Measurements from ENCODE around the gene KRTAP16-1.

KRTAP16-1 gene

DNA sequence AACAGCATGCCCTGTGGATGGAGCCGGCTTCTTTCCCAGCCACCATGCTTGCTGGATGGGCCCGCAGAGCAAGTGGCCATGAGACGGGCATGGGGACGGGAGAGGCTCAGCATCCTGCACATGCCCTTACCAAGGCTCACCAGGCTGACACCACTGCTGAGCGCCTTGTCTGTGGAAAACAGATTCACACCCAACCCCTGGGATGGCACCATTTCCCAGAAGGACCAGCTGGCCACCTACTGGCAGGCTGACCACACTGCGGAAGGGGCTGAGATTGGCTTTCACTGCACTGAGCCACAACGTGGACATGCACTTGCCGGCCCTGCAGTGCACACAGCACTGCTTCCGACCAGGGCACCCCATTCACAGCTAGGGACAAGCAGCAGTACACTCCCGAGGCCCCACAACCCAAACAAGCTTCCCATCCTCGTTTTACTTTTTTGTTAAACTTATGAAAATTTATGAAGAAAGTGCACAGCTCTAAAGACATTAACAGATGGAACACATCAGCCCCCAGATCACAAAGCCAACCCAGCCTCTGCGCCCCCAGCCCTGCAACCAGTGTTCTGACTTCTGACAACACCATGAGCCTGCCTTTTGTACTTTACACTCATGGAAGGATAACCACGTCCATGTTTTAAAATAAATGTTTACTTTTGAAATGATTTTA lies 20.3 kb upstream of the KRTAP16-1 start:
- DNase-seq (ENCODE audit: low read depth in 3 of 3), result no peak

DNA sequence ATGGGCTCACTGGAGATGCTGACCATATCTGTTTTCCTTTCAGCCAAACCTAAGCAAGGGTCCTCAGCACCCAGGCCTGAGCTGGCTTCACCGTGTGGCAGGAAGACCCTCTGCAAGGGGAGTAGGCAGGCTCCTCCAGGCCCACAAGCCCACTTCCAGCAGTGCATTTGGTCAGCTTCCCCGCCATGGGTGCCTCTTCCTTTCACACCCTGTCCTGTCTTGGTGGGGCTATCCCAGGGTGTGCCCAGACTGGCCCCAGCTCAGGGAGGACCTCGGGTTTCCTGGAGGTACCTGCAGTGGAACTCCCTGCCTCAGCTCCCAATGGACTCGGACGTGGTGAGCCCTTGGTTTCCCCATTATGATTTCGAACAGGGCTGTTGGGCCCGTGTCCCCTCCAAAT lies 19.1 kb upstream of the KRTAP16-1 start:
- DNase-seq (ENCODE audit: low read depth in 3 of 3), result no peak

DNA sequence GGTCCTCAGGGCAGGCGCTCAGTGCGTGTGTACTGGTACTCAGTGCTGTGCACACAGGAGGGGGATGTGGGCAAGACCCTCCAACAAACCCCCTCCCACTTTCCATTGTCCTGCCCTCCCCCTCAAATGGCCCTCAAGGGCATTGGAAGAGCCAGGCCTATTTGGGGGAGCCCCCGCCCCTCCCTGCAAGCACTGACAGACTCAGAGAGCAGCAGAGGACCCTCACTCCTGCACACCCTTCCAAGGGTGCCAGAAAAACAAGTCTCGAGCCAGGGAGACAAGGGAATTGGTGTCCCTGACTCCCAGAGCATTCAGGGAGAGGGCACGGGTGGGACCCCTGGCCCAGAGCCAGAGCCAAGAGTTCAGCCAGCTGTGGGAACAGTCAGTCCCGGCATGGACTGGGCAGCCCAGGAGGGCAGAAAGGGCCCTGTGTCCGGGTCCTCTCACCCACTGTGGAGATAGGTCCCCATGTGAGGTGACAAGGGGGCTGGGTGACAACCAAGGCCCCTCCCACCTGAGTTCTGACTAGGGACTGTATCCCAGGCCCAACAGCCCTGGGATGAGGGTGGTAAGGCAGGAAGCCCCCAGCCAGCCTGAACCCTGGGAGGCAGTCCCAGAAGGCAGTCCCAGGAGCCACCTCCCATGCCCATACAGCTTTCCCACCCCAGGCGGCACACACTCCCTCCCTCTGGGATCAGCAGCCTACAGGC lies 18.5 kb upstream of the KRTAP16-1 start:
- no peak for DNase-seq (ENCODE audit: low read depth in 3 of 3)

DNA sequence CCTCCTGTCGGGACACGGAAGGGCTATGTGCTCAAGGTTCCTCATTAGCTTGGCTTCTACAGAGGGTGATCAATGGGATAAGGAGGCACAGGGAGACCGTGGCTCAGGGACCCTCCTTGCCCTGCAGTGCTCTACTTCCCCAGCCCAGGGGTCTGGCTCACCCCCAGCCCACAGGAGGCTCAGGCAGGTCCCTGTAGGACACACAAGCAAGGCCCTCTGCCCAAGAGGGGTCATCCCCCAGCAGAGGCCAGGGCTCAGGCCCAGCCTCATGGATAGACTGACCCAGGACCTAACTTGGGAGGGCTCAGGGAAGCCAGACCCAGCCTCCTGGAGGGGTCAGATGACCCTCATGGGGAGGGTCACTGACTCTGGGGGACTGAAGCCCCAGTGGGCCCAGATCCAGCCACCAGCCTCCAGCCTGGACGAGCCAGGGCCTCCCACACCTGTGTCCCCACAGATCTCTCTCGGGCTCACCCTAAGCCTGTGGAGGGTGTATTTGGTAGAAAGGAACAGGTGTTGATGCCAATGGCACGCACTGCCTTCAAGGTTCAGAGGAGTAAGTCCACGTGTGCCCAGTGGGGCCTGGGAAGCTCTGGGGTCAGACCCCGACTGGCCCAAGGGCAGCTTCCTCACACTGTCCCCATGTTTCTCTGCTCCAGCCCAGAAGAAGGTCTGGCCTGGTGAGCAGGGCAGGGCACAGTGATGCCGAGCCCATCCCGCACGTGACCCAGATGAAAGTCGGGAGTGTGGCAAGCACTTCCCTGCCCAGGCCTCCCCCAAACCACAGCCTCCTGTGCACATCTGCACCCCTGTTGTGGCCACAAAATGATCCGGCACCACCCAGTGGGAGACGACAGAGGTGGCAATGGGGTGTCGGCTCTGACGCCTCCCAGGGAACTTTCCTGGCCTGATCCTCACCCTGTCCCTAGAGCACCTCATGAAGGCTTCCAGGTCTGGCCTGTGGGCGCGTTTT lies 17.4 kb upstream of the KRTAP16-1 start:
- no peak for DNase-seq (ENCODE audit: low read depth in 3 of 3)

DNA sequence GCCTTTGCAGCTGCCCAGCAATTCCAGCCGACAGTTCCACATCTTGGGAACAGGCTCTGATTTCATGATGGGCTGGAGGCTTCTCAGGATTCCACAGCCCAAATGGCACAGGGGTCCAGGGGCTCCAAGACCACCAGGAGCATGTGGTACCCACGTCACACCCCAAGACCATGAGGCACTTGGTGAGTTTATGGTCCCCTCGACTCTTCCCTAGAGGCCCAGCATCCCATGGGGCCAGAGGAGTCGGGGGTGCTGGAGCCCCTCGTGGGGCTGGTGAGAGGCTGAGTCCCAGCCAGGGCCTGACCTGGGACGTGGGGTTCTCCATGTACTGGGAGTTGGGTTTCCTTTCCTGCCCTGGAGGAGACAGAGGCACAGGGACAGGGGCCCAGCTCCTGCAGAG lies 16.5 kb upstream of the KRTAP16-1 start:
- DNase-seq (ENCODE audit: low read depth in 3 of 3), result no peak

DNA sequence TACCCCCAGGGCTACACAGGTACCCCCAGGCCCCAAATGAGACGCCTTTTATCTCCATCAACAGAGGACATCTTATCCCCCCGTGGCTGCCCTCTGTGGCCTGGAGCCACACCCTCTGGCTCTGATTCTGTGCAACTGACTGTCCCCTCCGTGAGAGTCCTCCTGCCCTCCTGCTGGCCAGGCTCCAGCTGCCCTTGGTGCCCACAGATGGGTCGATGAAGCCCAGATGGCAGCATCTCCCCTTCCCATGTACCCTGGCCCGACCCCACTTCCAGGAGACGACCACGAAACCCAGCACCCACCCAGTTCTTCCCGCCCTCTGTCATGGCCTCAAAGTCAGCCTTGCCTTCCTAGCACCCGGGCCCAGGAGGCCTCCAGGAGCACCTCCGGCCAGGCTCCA lies 16.0 kb upstream of the KRTAP16-1 start:
- DNase-seq (ENCODE audit: low read depth in 3 of 3), result no peak

DNA sequence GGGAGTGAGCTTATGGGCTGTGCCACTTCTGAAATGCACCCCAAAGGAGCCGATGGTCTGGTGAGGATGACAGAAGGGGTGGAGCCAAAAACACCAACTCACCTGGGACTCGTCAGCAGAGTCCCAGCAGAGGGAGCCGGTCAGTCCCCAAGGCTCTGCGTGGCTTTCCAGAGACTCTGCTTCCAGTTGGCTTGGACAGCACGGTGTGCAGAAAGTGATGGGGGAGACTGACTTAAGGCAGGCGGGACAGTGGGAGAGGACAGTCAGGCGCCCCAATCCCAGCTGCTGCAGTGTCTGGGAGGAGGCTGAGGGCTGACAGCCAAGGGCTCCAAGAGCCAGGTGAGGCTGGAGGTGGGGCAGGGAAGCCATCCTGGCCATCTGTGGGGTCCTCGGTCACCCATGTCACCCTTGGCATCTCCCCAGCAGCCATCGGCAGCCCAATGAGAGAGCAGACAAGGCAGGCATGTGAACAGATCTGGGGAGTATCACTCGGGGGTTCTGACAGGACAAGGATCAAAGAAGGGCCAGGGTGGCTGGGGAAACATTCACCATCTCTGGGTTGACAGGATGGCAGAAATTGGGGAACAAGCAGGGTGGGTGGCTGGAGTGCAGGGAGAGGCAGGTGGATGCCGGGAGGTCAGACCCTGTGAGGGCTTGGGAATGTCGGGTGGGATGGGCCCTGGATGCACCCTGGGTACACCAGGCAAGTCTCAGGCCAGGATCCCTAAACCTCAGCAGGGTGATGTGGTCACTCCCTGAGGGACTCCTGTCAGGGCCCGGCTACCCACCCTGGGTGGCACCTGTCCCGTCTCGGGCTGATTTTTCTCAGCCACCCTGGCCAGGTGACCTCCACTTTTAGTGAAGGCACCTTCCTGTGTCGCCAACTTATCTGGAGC lies 15.3 kb upstream of the KRTAP16-1 start:
- no peak for DNase-seq (ENCODE audit: low read depth in 3 of 3)

DNA sequence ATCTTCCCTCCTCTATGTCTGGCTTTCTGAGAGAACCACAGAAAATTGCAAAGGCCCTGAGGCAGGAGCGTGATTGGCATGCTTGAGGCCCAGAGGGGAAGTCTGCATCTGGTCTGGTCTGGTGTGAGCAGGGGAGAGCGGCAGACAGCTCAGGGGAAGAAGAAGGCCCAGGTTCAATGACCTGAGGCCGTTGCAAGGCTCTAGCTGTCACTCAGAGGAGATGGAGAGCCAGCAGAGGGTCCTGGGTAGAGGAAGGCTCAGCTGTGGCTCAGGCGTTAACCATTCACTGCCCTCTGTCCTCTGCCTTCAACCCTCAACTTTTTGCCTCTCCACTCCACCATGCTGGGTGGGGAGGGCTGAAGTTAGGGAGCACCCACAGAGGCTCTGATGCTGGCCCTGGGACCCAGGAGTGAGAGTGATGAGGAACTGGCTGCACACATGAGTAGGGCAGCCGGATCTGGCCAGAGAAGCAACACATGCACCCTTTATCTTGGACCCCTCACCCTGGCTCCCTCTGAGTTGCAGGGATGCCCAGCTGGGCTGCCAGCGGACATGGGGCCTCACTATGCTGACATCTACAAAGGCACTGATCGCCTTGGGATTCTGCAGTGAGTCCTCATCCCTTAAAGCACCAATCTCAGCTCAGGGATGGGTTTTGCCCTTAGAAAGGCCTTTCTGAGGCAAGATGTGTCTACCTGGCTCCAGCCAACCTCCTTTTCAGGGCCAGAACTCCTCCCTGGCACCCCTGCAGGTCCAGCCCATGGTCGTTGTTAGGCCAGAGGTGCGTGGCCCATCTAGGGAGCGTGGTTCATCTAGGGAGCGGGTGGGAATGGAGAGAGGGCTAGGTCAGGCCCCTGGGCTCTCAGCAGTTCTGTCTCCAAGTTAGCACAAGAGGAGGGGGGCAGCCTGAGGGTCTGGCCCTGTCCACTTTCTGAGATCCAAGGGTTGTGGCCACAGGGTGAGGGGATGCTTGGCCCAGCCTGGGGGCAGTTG lies 14.1 kb upstream of the KRTAP16-1 start:
- DNase-seq (ENCODE audit: low read depth in 3 of 3), result no peak

DNA sequence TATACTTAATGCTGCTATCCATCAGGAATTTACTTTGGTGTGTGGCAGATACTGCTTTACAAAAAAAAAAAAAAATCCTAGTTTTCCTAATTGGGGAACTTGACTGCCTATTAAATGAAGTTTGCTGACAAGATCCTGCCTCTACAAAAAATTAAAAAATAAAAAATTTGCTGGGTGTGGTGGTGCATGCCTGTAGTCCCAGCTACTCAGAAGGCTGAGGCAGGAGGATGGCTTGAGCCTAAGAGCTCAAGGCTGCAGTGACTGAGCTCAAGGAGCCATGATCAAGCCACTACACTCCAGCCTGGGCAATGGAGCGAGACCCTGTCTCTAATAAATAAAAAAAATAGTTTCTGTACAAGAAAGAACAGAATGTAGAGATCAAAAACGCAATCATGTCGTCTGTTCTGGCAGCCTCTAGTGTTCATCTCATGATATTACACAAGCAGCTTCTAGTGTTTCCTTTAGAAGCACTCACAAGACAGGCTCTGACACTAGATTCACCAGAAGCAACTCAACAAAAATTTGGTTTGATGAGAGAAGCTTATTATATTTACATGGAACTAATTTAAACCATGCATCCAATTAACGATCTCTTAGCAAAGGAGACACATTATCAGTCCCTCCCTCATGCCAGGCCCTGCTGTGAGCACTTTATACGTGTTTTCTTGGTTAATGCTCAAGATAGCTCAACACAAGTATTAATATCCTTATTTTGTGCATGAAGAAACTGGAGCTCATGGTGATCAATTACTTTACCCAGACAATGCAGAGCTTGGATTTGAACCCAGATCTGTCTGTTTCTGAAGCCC lies 13.2 kb upstream of the KRTAP16-1 start:
- no peak for DNase-seq (ENCODE audit: low read depth in 3 of 3)

DNA sequence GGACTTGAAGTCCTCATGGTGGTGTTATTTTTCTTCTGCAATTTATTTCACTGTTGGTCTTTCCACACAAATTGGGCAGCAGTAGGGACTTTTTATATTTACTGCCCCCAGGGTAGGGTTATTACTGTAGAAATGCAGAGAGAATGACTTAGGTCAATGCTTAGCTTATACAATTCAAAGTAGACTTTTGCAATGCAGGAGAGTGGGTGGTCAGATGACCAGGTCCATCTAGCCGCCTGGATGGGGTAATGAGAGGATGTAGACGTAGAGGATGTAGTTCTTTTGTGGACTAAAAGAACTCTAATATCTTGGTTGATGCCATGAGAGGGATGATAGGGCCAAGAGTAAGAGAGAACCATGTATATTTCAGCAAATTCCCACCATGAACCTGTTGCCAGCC lies 9.1 kb upstream of the KRTAP16-1 start:
- DNase-seq (ENCODE audit: low read depth in 3 of 3), result no peak

DNA sequence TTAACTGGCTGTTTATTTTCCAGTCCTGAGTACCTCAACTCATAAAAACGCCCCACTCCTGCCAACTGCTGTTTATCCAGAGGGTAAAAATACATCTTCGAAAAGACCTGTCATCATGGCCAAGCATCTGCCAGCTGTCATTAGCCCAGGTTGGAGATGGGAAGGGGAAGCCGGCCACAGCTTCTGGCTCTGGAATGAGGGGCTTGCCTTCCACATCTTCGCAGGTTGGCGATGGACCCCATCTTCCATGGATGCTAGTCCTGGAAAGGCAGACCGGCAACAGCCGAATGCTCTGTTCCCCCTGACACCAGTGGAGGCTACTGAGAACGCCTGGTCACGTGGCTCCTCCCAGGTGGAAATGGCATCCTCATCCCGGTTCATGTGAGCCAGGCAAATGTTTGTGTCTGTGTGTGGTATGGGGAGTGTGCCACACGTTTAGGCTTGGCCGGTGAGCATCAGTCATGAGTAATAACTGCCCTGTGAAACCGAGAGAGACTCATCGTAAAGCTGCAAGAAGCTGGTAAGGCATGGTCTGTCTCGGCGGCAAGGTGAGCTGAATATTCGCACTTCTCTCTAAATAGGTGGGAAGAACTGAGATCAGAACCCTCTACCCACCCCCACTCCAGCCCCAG lies 6.8 kb upstream of the KRTAP16-1 start:
- DNase-seq (ENCODE audit: low read depth in 3 of 3), result no peak

DNA sequence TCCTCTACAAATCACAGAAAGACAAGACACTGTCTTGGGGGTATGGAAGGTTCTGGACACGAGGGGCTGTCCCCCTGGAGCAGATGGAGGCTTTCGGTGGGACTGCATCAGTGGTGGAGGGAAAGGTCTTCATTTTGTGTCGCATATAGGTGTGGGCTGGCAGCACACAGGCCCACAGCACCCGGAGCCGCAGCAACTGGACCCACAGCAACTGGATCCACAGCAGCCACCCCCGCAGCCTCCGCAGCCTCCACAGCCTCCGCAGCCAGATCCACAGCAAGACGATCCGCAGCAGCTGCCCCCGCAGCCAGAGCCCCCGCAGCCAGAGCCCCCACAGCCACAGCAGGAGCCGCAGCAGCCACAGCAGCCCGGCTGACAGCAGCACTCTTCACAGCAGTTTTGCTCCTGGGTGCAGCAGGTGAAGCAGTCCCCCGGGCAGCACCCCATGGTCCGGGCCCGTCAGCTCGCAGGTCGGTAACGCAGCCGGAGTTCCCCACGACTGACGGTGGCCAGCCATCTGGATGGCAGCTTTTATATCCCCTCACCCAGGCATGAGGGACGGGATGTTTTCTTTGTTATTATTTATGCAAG lies 6.2 kb upstream of the KRTAP16-1 start, which contains the start of gene KRTAP17-1:
TSS of gene KRTAP17-1 (minus strand) at position 507 of the 591 bp plus-strand sequence. CDS start at position 447, 60 bp downstream.
- DNase-seq (ENCODE audit: low read depth in 3 of 3), result no peak

DNA sequence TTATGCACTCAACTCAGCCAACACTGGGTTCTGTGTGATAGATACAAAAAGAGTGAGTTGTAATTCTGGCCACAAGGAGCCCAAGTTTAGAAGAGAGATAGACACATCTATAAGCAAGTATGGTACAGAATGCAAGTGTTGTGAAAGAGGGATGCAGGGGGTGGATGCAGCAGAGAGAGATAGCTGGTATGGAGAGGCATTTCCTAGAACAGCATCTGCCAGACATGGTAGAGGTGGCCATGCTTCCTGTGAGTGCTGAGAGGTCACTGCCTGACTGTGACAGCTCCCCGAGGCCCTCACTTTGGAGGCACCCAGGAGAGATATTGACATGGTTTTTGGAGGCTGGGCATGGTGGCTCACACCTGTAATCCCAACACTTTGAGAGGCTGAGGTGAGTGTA lies 2.0 kb upstream of the KRTAP16-1 start:
- DNase-seq (ENCODE audit: low read depth in 3 of 3), result no peak

DNA sequence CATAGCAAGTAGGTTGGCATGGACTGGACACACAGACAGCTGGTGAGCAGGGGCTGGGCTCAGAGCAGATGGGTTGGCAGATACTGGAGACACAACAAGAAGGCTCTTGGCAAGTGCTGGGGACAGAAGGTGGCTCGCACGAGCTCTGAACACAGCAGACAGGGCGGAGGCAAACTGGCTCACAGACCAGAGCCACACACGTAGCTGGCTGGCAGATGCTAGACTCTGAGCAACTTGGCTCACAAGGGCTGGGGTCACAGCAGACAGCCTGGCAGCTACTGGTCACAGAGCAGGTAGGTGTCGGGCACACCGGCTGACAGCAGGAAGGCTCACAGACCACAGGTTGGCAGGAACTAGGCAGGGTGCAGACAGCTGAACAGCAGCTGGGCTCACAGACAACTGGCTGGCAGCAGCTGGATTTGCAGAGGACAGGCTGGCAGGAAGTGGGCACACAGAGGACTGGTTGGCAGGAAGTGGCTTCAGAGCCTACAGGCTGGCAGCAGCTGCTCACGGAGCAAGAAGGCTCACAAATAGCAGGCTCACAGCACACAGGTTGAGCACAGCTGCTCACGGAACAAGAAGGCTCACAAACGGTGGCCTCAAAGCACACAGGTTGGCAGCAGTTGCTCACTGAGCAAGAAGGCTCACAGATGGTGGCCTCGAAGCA lies 725 bp downstream of the KRTAP16-1 start:
- peak in 2 of 3 donors; percentile 16 to 19 for DNase-seq (ENCODE audit: low read depth in 3 of 3)

DNA sequence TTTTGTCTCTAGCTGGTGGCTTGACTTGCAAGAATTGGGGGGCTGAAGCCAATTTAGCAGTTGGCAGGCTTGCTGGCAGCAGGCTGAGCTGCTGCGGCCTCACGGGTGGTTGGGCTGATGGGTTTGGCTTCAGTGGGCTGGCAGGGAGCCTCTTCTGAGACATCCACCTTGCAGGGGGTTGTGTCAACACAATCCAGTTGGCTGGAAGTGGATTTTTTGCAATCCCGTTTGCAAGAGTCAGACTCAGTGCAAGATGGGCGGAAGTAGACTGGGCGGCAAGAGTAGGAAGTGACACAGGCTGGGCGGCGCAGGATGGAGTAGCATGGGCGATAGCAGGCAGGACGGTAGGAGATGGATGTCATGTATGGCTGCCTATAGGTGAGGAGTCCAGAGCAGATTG lies 1.5 kb downstream of the KRTAP16-1 start:
- no peak for DNase-seq (ENCODE audit: low read depth in 3 of 3)

DNA sequence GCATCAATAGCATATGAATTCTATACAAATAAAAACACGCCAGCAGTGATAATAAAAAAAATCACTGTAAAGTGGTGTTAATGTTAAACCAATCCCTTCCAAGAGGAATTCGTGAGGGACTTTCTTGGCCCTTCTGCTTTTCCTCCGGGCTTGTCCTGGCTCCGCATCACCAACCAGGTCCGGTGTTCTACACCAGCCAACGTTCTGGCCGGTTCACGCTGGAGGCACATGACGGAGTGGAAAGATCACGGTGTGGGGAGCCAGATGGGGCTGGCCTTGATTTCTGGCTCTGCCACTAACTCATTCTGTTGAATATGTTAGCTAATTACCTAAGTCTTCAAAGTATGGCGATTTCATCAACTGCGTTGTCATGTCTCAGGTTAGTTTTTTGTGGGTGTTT lies 5.0 kb downstream of the KRTAP16-1 start:
- no peak for DNase-seq (ENCODE audit: low read depth in 3 of 3)

DNA sequence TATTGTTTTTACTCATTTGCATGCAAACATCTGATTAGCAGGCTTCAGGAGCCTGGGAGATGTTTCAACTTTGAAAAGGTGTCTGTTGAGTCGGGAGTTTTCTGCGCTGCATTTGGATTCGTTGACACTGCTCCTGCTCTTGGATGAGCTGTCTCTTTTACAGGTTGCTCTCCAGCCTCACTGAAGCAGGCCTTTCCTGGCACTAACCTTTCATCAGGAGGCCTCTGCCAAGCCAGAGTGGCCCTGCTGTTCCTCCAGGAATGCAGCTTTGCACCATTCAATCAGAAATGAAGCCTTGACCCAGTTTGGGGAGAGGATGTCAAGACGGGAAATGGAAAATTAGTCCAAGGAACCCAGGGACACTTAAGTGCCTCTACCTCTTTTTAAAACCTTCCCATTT lies 6.1 kb downstream of the KRTAP16-1 start:
- no peak for DNase-seq (ENCODE audit: low read depth in 3 of 3)
